ENCODE data around the gene SAP30L. TPM values are rescaled to one million over a fixed set of nuclear protein-coding genes. Genes with fewer than 3 reads are reported as not detected.
A peak's percentile ranks its signal among the peaks of the same experiment; 100 is the strongest.

The SAP30L gene
- total RNA-seq, 3 donors from 2014 or later (not counting 1 experiment from before 2014, with no cell fraction given), result 37.0 to 48.4 (median 47.6) TPM

- WGBS (ENCODE audit: insufficient coverage), result 91% methylated on average over 2 of the region's 2 CpGs
Measured at GRCh38 chr5:154449786-154450185, 4.0 kb downstream of the SAP30L start.

GRCh38 chr5:154451957-154452356, 6.2 kb downstream of the SAP30L start:
- H3K27me3 Mint-ChIP-seq (ENCODE audit: low read depth in 2 of 2), result no peaks in the 10 kb centered on the region
- H3K4me3 Mint-ChIP-seq, result no peak overlapping the region
- intact Hi-C loops (cut with micrococcal nuclease), result no loop called here
- peaks cover 6% of the 10 kb centered on the region for H3K36me3 Mint-ChIP-seq
- ATAC-seq (no peak), DNase-seq (no peak)
- peaks cover 33 to 34% of the 10 kb centered on the region in 2 donors for H3K4me1 Mint-ChIP-seq
- Histone ChIP-seq H3K4me3 (ENCODE audit: low read length) (no peak overlapping the region), H3K27ac (ENCODE audit: low read length) (no peak overlapping the region), H3K9me3 (ENCODE audit: control insufficient read depth, insufficient read depth, low read length) (no peaks in the 10 kb centered on the region), H3K27me3 (ENCODE audit: control insufficient read depth, insufficient read depth, low read length) (no peaks in the 10 kb centered on the region), H3K36me3 (ENCODE audit: control insufficient read depth, insufficient read depth, low read length) (peaks cover 61% of the 10 kb centered on the region), H3K4me1 (ENCODE audit: control insufficient read depth, insufficient read depth, low read length) (peaks cover 13% of the 10 kb centered on the region)
- no peak for TF ChIP-seq CTCF (IDR thresholded peaks at IDR 0.05)
- WGBS (ENCODE audit: insufficient coverage), result 94% methylated on average over 7 of the region's 8 CpGs
- H3K9me3 Mint-ChIP-seq, result no peaks in the 10 kb centered on the region
- peak overlapping the region in 1 of 2 donors; percentile 9 for H3K27ac Mint-ChIP-seq

More at GRCh38 chr5:154449786-154450185, 4.0 kb downstream of the SAP30L start:
- no peaks in the 10 kb centered on the region for H3K27me3 Mint-ChIP-seq (ENCODE audit: low read depth in 2 of 2)
- Histone ChIP-seq H3K4me1 (ENCODE audit: control insufficient read depth, insufficient read depth, low read length) (peaks cover 20% of the 10 kb centered on the region), H3K27me3 (ENCODE audit: control insufficient read depth, insufficient read depth, low read length) (no peaks in the 10 kb centered on the region), H3K27ac (ENCODE audit: low read length) (no peak overlapping the region), H3K36me3 (ENCODE audit: control insufficient read depth, insufficient read depth, low read length) (peaks cover 40% of the 10 kb centered on the region), H3K4me3 (ENCODE audit: low read length) (no peak overlapping the region), H3K9me3 (ENCODE audit: control insufficient read depth, insufficient read depth, low read length) (no peaks in the 10 kb centered on the region)
- DNase-seq, result no peak
- intact Hi-C loops (cut with micrococcal nuclease), result loop anchor here (5.0 to 10.0 kb wide), 3 partner anchors 255 to 493 kb away; partner anchors contain the start of genes CNOT8, GALNT10 and MRPL22
- TF ChIP-seq CTCF (IDR thresholded peaks at IDR 0.05), result no peak
- ATAC-seq, result no peak
- no peak overlapping the region for H3K4me3 Mint-ChIP-seq
- peaks cover 46 to 48% of the 10 kb centered on the region in 2 donors for H3K4me1 Mint-ChIP-seq
- H3K36me3 Mint-ChIP-seq, result peaks cover 14% of the 10 kb centered on the region
- H3K9me3 Mint-ChIP-seq, result no peaks in the 10 kb centered on the region
- peak overlapping the region in 1 of 2 donors; percentile 44 for H3K27ac Mint-ChIP-seq

GRCh38 chr5:154455585-154455984, 9.8 kb downstream of the SAP30L start:
- peaks cover 16% of the 10 kb centered on the region for H3K36me3 Mint-ChIP-seq
- no peak for TF ChIP-seq CTCF (IDR thresholded peaks at IDR 0.05)

GRCh38 chr5:154456540-154456939, 10.7 kb downstream of the SAP30L start:
- Histone ChIP-seq H3K4me1 (ENCODE audit: control insufficient read depth, insufficient read depth, low read length) (no peaks in the 10 kb centered on the region), H3K4me3 (ENCODE audit: low read length) (no peak overlapping the region), H3K9me3 (ENCODE audit: control insufficient read depth, insufficient read depth, low read length) (no peaks in the 10 kb centered on the region), H3K27me3 (ENCODE audit: control insufficient read depth, insufficient read depth, low read length) (no peaks in the 10 kb centered on the region), H3K36me3 (ENCODE audit: control insufficient read depth, insufficient read depth, low read length) (peaks cover 65% of the 10 kb centered on the region), H3K27ac (ENCODE audit: low read length) (no peak overlapping the region)
- Mint-ChIP-seq H3K36me3 (peaks cover 16% of the 10 kb centered on the region), H3K27ac (no peak overlapping the region), H3K4me1 (peaks cover 0 to 5% of the 10 kb centered on the region in 2 donors), H3K27me3 (ENCODE audit: low read depth in 2 of 2) (no peaks in the 10 kb centered on the region), H3K9me3 (no peaks in the 10 kb centered on the region), H3K4me3 (no peak overlapping the region)
- intact Hi-C loops (cut with micrococcal nuclease), result no loop called here
- no peak for DNase-seq
- TF ChIP-seq CTCF (IDR thresholded peaks at IDR 0.05), result no peak
- no peak for ATAC-seq
- WGBS (ENCODE audit: insufficient coverage), result 73% methylated on average over 3 of the region's 3 CpGs

More at GRCh38 chr5:154455585-154455984, 9.8 kb downstream of the SAP30L start:
- H3K4me1 Mint-ChIP-seq, result peaks cover 4 to 8% of the 10 kb centered on the region in 2 donors
- Histone ChIP-seq H3K27me3 (ENCODE audit: control insufficient read depth, insufficient read depth, low read length) (no peaks in the 10 kb centered on the region), H3K27ac (ENCODE audit: low read length) (no peak overlapping the region), H3K9me3 (ENCODE audit: control insufficient read depth, insufficient read depth, low read length) (no peaks in the 10 kb centered on the region), H3K4me1 (ENCODE audit: control insufficient read depth, insufficient read depth, low read length) (no peaks in the 10 kb centered on the region), H3K36me3 (ENCODE audit: control insufficient read depth, insufficient read depth, low read length) (peaks cover 75% of the 10 kb centered on the region), H3K4me3 (ENCODE audit: low read length) (no peak overlapping the region)
- no peaks in the 10 kb centered on the region for H3K9me3 Mint-ChIP-seq
- ATAC-seq (no peak), DNase-seq (no peak)
- H3K27me3 Mint-ChIP-seq (ENCODE audit: low read depth in 2 of 2), result no peaks in the 10 kb centered on the region
- WGBS (ENCODE audit: insufficient coverage), result 96% methylated on average over 4 of the region's 5 CpGs
- no peak overlapping the region for H3K4me3 Mint-ChIP-seq
- intact Hi-C loops (cut with micrococcal nuclease), result no loop called here
- H3K27ac Mint-ChIP-seq, result no peak overlapping the region

Measured in natural killer cell (primary cell).